ENCODE data around the gene ZNRD2.

The ZNRD2 gene

GRCh38 chr11:65537620-65538231 lies 32.6 kb upstream of the ZNRD2 start:
- no peak for DNase-seq (ENCODE audit: low read depth, low spot score)
- no peak overlapping the region for H3K27ac ChIP-seq

- no peak overlapping the region for H3K27ac ChIP-seq
- DNase-seq (ENCODE audit: low read depth, low spot score), result no peak
Observed at GRCh38 chr11:65538232-65538914, 31.9 kb upstream of the ZNRD2 start.

GRCh38 chr11:65538915-65539743 lies 31.1 kb upstream of the ZNRD2 start:
- peak overlapping the region; percentile 82 for H3K27ac ChIP-seq

GRCh38 chr11:65539744-65540289 lies 30.5 kb upstream of the ZNRD2 start:
- peak overlapping the region; percentile 82 for H3K27ac ChIP-seq
- DNase-seq (ENCODE audit: low read depth, low spot score), result no peak

More at GRCh38 chr11:65538915-65539743, 31.1 kb upstream of the ZNRD2 start:
- no peak for DNase-seq (ENCODE audit: low read depth, low spot score)

GRCh38 chr11:65540290-65541092 lies 29.8 kb upstream of the ZNRD2 start:
- peak; percentile 43 for DNase-seq (ENCODE audit: low read depth, low spot score)
- H3K27ac ChIP-seq, result peak overlapping the region; percentile 82

GRCh38 chr11:65541093-65541982 lies 28.9 kb upstream of the ZNRD2 start:
- H3K27ac ChIP-seq, result peak overlapping the region; percentile 82
- DNase-seq (ENCODE audit: low read depth, low spot score), result peak; percentile 52

GRCh38 chr11:65542738-65543390 lies 27.4 kb upstream of the ZNRD2 start:
- no peak overlapping the region for H3K27ac ChIP-seq
- DNase-seq (ENCODE audit: low read depth, low spot score), result no peak

- H3K27ac ChIP-seq, result no peak overlapping the region
- DNase-seq (ENCODE audit: low read depth, low spot score), result no peak
Observed at GRCh38 chr11:65545853-65546216, 24.4 kb upstream of the ZNRD2 start.

GRCh38 chr11:65546217-65546958 lies 23.9 kb upstream of the ZNRD2 start:
- no peak overlapping the region for H3K27ac ChIP-seq
- DNase-seq (ENCODE audit: low read depth, low spot score), result no peak

GRCh38 chr11:65547446-65548125 lies 22.7 kb upstream of the ZNRD2 start:
- no peak for DNase-seq (ENCODE audit: low read depth, low spot score)
- H3K27ac ChIP-seq, result no peak overlapping the region

GRCh38 chr11:65548395-65548794 lies 21.9 kb upstream of the ZNRD2 start:
- no peak overlapping the region for H3K27ac ChIP-seq
- DNase-seq (ENCODE audit: low read depth, low spot score), result no peak

GRCh38 chr11:65549096-65549495 lies 21.2 kb upstream of the ZNRD2 start:
- no peak for DNase-seq (ENCODE audit: low read depth, low spot score)
- H3K27ac ChIP-seq, result no peak overlapping the region

- H3K27ac ChIP-seq, result no peak overlapping the region
- DNase-seq (ENCODE audit: low read depth, low spot score), result no peak
Observed at GRCh38 chr11:65551572-65552387, 18.5 kb upstream of the ZNRD2 start.

GRCh38 chr11:65552388-65552951 lies 17.8 kb upstream of the ZNRD2 start:
- DNase-seq (ENCODE audit: low read depth, low spot score), result no peak
- no peak overlapping the region for H3K27ac ChIP-seq

- DNase-seq (ENCODE audit: low read depth, low spot score), result no peak
- no peak overlapping the region for H3K27ac ChIP-seq
Observed at GRCh38 chr11:65553301-65554001, 16.8 kb upstream of the ZNRD2 start.

Measured in epithelial cell of prostate (primary cell).